ENCODE measurements around the gene TMIGD3.
"Not testable (repeated sequence)": the region's sequence is repeated elsewhere in the genome, so short reads cannot be mapped to it uniquely, and the experiment has no call there.

TMIGD3 gene

DNA sequence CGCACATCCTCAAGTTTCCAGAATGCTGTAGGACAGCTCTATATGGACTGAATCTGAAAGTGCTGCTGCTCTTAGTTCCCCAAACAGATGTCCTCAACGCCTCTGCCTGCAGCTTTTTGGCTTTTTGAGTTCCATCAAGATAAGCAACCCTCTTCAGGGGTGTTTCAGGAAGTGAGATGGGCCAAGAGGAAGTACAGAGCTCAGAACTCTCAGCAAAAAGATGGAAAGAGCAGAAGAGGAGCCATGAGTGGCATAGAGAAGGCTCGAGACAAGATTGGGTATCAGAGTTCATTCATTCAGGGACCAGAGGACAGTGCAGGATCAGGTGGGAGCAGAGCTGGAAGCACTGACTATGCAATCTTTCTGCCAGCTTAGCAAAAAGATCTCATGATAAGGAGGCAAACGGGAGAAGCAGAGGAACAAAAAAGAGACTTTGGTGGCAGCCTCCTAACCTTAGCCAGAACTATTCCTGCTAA, at the start of gene TMIGD3, which contains the start of gene ADORA3:
TSS of gene TMIGD3 (minus strand) at position 49 of the 476 bp plus-strand sequence. CDS start 279 bp downstream, outside the sequence.
TSS of gene ADORA3 (minus strand) at position 49 of the 476 bp plus-strand sequence. CDS start 279 bp downstream, outside the sequence.
- DNase-seq (ENCODE audit: low read depth) = no peak

DNA sequence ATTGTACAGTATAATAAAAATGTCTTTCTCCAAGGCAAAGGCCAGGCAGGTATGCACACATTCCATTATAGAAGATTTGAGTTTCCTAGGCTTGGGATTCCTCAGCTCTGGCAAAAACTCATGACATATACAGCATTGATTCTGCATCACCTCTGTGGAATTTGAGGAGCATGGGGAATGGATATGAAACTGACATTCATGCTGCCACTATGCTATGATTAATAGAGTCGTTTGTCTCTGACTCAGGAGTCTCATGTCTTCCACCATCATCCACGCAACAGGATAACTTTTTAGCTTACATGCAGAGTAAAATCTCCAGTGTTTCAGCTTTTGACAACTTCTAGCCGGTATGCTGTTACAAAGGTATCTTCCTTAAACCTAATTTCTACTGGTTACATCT, 49.8 kb upstream of the TMIGD3 start:
- peak; percentile 85 for DNase-seq (ENCODE audit: low read depth)

DNA sequence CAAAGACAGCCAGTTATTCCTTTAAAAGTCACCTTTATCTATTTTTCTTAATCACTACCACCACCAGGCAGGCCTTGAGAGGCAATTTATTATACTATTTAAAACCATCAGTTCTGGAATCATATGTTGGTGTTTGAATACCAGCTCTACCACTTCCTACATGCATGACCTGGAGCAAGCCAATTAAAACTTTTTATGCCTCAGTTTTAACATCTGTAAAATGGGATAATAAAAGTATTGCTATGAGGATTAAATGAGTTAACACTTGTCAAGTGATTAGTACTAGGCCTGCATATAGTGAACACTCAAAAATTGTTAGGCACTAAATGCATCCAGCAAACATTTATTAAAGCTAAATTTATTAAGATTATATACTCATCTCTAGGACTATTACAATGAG, 49.2 kb upstream of the TMIGD3 start:
- DNase-seq (ENCODE audit: low read depth) = no peak

DNA sequence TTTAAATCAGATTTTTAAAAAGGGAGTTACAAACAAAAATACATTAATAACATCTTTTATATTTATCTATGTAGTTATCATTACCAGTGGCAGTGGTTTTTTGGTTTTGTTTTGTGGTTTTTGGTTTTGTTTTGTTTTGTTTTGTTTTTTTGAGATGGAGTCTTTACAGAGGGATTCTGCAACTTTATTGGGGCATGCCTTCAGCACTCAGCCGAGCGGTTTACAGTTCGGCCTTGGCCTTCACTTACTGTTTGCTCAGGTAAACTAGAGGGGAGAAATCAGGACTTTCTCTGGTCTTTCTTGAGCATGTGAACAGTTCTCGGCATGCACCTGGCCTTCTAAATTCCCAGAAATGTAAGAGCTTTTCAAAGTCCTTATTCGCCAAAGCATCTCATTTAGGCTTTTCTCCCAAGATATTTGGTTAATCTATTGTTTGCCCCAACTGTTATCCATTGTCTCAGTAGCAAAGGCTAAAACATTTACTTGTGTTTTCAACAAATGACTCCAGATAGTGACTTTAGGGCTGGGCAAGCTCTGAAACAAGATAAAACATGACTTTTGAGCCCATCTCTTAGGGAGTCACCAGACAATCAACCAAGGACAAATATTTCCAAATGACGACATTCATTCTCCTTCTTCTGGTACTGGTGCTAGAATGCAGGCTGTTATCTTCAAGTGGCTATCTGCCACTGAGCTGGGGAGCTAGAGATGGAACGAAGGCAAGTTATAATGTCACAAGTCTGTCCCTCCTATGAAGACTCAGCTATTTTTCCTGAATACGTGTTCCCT, 48.4 kb upstream of the TMIGD3 start:
- DNase-seq (ENCODE audit: low read depth) = no peak

DNA sequence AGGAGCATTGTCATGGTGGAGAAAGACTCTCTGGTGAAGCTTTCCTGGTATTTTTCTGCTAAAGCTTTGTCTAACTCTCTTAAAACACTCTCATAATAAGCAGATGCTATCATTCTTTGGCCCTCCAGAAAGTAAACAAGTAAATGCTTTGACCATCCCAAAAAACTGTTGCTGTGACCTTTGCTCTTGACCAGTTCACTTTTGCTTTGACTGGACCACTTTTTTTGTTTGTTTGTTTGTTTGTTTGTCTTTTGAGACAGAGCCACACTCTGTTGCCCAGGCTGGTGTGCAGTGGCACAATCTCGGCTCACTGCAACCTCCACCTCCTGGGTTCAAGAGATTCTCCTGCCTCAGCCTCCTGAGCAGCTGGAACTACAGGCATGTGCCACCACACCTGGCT, 44.4 kb upstream of the TMIGD3 start:
- DNase-seq (ENCODE audit: low read depth) = not testable (repeated sequence)

DNA sequence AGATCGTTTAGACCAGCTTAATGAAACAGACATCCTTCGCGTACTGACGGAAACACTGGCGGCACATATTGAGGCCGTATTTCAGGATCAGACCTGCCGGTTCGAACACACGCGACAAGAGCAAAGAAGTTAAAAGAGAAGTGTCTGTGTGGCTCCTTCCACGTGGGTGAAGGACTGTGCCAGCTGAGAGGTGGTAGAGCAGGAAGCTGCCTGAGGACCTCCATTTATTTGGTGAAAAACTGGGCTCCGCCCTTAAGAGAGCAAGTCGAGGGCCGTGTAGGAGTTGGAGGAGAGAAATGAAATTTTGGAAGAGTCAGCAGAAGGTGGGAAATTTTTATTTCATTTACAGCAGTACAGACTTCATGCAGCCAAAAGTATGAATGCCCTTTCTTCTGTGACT, 38.8 kb upstream of the TMIGD3 start:
- no peak for DNase-seq (ENCODE audit: low read depth)

DNA sequence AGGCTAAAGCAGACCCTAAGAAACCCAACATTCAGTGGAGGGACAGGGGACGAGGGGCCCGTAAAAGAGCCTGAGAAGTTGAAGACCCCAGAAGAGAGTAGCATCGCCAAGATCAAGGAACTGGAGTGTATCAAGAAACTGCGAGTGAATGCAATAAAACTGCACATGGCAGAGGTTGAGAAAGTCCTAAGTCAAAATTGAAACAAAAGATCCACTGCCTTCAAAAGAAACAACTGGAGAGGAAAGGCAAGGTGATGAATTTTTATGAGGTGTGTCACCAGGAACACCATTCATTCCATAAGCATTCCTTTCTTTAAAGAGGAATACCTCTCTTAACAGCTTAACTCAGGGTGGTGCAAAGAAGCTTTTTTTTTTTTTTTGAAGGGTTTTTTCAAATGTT, 38.3 kb upstream of the TMIGD3 start:
- DNase-seq (ENCODE audit: low read depth) = peak; percentile 65

DNA sequence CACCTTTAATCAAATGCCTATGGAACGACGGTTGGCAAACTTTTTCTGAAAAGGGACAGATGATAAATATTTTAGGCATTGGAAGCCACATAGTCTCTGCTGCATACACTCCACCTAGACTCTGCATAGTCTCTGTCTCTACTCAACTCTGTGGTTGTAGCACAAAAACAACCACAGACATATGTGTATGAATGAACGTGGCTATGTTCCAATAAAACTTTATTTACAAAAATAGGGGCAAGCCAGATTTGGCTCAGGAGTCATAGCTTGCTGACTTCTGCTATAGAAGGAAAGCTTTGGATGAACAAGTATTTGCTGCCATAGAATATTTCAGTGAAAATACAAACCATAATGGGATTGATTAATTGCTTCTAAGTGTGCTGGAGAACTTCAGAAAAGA, 37.5 kb upstream of the TMIGD3 start:
- no peak for DNase-seq (ENCODE audit: low read depth)

DNA sequence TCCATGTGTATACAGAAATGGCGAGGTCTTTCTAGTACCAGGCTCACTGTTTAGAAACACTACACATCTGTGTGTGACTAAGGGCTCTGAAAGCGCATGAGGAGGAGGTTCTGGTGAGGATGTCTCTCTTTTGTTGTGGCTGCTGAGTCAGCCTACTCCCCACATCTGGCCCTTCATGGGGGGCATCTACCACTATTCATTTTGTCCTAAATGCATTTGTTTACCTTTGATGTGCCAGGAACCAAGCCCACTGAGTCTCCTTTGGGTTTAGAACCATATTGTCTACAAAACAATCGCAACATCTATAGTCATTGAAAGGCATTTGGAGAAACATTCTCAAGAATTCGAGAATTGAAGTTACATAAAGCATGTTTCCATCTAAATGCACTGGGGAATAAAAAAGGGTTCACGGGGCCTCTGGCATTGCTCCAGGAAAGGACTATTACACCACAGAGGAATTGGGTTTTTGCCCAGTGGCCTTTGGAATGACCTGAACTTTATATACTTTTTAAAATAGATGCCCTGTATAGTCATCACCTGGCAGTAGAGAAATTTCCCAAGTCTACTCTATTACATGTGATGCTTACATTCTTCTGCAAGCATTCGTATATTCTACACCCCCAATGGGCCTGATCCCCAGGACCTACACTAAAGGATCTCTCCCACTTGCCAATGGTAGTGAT, 35.1 kb upstream of the TMIGD3 start:
- DNase-seq (ENCODE audit: low read depth) = peak; percentile 83

DNA sequence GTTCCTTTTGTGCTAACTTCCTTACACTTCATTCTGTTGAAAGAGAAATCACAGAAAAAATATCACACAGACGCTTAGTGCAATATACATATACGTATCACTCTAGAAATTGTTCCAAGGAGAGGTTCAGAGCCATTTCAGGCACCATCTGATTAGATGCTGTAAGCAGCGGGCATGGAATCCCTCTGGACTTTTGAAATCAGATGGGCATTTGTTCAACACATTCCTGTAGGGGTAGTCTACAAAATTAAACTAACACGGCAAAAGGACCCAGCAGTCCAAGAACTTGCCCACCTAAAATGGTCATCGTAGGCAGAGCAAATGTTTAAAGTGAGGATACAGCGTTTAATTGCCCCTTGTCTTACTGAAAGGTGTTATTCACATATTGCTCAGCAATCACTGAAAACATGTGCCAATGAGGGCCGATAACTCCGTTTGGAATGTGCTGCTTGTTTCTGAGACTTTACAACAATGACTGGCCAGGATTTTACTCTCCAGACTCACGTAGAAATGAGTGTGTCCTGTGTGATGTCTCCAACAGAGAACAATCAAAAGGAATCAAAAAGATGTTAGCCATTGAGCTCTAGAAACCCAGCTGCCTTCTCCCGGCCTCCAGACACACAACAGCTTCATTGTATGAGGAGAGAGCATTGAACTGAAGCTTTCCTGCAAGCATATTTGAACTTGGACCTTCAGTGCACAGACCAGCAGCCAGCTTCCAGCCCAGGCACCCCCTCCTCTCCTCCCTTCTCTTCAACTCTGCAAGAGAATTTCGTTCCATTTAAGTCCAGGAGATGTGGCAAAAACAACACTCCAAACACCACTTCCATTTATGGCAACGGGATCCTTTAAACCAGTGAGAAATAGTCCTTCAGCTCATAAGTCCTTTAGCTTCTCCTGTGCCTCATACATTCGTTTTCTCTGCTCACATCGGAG, 32.1 kb upstream of the TMIGD3 start:
- DNase-seq (ENCODE audit: low read depth) = no peak

DNA sequence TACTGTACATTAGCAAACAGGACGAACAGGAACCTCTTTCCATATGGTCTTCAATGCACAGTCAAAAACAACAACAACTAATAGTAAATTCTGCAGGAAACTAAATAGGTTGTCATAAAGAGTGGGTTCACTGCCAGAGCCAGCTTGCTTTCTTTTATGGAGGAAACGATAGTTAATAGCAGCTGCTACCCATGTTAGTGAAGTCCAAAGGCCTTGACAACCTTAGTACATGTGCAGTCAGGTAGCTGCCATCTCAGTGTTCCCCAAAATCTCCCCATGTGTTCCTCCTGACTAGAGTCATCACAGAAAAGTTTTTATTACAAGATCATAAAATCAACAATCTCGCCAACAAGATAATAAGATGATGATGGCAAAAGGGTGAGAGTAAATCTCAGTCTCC, 16.6 kb upstream of the TMIGD3 start:
- DNase-seq (ENCODE audit: low read depth) = no peak

DNA sequence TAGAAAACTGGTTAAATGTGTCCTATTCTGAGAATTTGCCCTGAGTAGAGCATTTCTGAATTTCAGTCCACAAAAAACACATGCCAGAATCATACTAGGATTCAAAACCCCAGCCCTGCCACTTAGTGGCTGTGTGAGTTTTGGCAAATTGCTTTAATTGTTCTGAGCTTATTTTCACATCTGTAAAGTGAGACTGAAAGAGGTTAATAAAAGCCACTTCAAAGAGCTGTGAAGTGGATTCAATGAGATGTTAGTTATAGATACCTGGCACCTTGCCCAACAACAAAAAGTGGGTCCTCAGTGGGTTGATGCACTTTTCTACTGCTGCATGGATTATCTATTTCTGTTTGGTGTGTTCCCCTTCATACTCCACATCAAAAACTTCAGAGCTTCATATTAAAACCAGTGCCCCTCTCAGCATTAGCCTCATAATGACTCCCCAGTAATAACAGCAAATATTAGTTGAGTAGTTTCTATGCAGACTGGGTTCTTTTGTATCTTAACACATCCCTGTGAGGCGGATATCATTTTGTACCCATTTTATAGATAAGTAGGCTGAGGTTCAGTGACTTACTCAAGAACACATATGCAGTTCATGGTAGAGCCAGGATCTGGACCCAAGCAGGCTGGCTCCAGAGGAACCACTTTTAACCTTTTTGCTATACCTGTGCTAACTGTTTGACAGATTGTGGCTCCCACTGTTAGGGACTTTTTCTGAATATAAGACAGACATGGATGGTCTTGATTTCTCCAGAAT, 14.2 kb upstream of the TMIGD3 start:
- DNase-seq (ENCODE audit: low read depth) = no peak

DNA sequence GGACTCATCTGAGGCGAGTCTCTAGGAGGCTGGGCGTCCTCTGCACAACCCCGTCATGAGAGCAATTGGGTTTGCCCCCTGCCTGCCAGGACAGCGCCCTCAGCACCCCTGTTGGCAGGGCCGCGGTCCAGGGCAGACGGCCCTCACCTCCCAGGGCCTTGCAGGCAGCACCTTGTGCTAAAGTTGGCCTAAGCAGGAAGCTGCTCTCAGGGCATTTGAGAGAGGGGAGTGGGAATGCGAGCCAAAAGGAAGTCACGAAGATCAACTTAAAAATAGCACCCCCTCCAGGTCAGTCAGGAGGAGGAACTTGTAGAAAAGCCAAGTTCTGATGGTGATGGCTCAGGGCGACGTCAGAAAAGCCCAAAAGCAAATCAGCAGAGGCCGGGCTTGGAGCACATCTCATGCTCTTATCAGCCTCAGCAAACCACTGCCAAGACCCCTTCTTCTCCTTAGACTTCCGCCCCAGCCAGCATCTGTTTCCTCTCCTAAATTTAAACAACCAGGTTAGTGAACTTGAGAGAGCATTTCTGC, 12.6 kb upstream of the TMIGD3 start:
- no peak for DNase-seq (ENCODE audit: low read depth)

DNA sequence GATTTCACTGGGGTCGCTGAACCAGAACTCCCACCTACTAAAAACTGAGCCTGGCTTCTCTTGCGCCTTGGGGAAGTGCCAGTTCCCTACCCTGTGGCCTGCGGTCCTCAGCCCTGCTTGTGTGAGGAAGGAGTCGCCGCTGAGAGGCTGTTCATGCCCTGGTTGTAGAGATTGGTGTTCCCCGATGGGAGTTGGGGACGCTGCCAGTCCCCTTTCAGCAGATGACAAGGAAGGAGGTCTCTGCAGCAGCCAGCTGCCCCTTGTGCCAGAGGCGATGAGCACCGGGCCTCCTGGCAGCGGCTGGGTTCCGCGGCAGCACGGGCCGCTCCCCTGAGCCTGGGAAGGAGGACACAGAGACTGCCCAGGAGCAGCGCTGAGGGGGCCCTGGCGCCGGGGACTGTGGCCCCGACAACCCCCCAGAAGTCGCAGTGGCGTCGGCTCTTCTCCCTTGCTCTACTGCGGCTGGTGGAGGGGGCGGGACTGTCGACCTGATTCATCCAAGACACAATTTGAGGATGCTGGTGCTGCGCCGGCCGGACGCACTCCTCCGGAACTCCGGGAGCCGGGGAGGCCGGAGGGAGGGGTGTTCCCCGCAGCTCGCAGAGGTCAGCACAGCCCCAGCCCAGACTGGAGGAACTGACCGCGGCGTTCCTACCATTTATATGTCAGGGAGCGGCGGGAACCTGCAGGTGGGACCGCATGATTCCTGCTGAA, 12.0 kb upstream of the TMIGD3 start:
- no peak for DNase-seq (ENCODE audit: low read depth)

DNA sequence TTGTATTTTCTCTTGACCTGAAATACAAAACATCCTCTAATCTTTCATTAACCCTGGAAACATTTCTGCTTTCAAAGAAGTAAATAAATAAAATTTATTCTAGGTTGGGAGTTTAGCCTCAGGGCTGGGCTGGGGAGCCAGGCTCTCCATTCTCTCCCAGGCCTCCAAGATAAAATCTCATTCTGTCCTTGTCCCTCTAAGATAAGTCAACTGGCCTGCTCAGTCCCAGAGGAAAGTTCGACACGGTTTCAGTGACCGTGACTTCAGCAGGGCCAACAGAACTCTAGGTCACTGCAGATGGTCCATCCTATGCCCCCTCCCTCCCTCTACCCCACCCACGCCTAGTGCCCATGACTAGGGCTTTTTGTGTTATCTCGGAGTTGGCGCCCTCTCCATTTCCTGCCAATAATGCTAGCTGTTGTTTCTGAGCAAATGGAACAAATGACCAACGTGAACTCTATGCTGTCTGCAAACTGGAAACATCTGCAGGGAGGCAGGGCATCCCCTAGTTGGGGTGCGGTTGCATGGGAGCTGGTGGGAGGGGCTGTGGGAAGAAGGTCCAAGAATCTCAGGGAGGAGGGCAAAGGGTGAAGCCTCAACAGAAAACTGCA, 10.1 kb upstream of the TMIGD3 start:
- no peak for DNase-seq (ENCODE audit: low read depth)

DNA sequence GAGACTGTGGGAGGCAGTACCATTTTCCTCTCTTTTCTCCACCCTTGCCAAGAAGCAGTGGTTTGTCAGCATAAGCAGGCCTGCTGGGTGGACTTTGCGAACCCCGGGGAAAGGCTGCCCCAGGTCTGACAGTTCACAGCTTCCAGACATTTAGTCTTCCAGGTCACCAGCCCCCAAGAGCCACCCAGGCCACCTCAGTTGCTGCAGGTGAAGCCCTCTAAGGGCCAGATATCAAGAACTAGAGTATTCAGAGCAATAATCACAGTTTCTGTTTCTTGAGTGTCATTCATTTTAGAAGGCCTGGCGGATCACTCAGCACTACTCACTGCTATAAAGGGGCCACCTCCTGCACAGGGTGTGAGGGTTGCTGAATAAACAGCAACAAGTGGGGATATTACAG, 9.5 kb upstream of the TMIGD3 start:
- DNase-seq (ENCODE audit: low read depth) = no peak

DNA sequence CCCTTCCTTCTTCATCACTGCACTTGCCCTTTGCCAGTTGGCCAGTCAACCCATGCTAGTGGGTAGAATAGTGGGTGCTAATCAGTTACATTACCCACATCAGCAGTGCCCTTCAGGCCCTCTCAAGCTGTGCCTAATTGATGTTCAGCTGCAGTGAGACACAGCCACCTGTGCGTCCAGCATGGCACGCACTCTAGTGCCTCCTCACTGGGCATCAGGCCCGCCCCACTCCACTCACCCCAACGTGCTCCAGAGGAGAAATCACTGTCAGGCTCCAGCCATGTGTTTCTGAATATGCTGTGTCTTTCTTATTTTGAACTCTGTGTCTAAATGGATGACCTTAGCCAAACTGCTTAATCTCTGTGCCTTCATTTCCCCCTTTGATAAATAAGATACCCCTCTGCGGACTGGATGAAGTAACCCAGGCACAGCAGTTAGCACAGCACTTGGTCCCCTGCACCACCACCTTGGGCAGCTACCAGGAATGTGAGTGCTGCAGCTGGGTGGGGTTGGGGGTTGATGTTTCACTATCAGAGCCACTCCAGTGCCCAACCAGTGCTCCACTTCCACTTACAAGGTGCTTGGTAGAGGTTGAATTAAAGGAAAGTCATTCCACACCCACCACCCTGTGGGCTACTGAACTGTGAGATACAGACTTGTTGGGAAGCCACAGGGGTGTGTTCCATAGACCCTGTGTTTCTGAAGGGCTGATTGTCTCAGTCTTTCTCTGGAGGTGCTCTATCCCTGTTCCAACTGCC, 8.9 kb upstream of the TMIGD3 start:
- no peak for DNase-seq (ENCODE audit: low read depth)

DNA sequence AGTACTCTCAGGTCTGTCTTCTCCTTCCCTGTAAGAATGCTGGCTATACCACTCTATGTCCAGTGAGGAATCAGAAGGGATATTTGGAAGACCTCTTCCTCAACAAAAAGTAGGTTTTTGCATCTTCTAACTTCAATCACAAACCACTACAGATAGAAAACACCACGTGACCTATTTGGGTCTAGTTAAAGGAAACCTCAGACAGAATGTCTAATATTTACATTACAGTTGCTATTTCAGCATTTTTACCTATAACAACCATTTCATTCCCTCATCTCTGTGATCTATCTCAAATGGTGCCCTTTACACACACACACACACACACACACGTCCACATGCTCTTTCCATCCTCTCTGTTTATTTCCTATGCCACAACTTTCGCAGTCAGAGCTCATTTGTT, 7.9 kb upstream of the TMIGD3 start:
- no peak for DNase-seq (ENCODE audit: low read depth)

DNA sequence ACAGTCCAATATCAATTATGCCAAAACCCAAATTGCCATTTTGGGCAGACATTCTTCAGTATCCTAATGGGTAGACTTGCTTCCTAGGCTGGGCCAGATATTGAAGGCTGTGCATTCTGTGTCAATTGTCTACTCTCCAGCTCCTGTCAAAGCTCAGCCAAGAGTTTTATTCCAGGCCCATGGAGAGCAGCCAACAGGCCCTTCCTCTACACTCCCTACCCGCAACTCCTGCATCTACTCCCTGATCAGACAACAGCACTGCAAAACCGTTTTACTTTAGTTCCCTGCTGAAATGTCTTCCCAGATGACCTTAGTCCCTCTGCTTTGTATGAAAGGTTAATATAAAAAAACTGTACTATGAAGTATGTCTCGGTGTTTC, 6.6 kb upstream of the TMIGD3 start:
- DNase-seq (ENCODE audit: low read depth) = no peak

Data from HS-5 (cell line).